GM21381 (cell line): ENCODE measurements around the gene FAM53B.

Experiments used
- ATAC-seq: cut with Tn5 transposase; IDR thresholded peaks from one replicate; pipeline ENCODE4 v1.9.1; 2021; ENCODE audit warnings: mild to moderate bottlenecking, moderate library complexity; ENCODE audit not compliant: unreplicated experiment

FAM53B gene

DNA sequence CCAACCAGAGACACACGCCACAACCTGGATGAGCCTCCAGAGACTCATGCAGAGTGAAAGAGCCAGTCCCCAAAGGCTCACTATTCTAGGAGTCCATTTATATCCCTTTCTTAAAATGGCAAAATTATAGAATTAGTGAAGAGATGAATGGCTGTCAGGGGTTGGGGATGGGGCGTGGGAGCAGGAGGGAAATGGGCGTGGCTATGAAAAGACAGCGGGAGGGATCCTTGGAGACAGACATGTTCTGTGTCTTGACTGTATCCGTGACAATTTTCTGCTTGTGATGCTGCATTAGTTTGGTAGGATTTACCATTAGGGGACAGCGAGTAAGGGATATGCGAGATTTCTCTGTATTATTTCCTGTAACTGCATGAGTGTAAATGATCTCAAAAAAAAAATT is 33.0 kb downstream of the FAM53B start:
- ATAC-seq: no peak

DNA sequence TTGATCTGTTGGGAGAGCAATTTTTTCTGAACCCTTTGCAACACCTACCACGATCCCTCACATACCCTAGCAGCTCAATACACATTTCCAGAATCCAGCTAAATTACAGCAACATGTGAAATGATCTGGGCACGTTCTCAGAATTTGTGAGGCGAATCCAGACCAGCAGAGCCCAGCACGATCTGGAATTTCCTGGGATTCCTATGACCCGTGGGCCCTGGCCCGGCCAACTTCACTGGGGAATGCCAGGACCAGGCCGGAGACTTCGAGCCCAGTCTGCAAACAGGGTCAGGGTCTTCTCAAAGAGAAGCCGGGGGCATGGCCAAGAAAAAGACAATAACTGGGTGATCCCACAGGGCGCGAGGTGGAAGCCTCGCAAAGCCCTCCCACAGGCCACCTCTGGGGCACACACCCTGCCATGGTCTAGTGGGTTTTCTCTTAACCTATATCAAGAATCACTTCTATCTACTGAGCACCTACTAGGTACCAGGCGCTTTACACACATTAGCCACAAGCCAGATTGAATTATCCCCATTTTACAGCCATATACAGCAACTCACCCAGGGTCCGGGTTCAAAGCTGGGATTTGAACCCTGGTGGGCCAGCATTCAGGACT is 33.8 kb downstream of the FAM53B start:
- ATAC-seq: no peak

DNA sequence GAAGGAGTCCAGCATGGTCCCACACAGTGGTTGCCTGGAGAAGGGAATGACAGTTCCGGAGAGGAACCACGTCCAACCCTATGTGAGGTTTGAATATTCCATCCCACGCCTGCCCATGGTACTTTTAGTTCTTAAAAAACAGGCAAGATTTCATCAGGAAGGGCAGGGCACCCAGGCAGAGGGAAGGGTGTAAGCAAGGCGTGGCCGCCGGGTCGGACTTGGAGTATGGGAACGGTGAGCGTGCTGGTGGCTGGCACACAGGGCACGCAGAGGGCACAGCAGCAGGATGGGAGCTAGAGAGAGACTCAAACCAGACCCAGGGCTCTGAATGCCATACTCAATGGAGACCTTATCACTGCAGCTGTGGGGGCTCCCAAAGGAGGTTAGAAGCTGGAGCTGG is 34.3 kb downstream of the FAM53B start:
- no peak for ATAC-seq

DNA sequence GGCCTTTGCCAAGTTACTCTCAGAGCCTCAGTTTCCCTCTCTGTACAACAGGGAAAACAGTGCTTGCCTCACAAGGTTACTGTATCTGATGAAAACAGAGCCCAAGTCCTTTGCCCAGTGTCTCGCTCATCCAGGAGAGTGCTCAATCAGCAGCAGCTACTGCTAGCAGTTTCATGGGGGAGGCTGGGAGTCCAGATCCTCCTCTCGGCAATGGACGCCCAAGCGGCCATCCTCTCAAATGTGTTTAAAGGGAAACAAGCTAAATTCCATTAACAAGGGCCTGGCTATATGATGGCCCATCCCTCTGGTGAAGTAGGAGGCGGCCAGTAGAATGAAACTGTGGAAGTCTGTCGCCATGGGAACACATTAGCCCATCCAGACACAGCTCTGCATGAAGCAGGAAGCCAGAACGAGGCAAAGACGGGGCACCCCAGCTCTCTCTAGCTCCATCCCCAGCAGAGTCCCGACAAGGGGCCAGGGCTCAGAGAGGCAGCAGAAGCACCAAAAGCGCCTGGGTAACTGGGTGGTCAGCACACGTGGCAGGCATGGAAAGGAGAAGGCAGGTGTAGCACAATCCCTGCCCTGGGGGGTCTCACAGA is 35.2 kb downstream of the FAM53B start:
- no peak for ATAC-seq

DNA sequence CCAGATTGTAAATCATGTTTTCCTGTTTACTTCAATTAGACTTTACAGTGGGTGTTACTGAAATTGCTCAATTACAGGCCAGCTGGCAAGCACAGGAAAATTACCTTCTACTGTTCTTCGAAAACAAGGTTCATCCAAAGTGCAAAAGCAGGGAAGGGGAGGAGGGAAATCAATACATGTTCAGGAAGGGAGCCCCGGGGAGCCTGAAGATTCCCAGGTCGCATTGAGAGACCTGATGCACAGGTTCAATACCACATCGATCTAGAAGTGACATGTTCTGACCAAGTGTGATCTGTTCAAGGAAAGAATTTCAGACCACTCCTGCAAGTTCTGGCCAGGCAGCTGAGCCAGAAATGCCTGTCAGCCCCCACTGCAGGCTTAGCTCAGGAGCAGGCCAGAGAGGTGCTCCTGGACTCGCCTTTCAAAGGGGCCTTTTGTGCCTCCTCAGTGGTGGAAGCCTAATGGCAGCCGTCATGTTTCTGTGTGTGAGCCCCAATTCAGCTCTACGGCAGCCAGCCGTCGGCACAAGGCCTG is 35.9 kb downstream of the FAM53B start:
- no peak for ATAC-seq

DNA sequence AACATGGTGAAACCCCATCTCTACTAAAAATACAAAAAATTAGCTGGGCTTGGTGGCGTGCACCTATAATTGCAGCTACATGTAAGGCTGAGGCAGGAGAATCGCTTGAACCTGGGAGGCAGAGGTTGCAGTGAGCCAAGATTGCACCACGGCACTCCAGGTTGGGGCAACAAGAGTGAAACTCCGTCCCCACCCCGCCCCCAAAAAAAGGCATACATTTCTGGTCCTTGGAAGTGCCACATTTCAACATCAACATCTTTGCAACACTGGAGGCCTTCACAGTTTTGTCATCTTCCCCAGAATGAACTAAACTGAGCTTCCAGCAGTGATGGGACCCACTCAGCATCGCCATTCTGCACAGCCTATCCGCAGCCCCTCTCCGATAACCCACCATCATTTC is 36.6 kb downstream of the FAM53B start:
- ATAC-seq: no peak

DNA sequence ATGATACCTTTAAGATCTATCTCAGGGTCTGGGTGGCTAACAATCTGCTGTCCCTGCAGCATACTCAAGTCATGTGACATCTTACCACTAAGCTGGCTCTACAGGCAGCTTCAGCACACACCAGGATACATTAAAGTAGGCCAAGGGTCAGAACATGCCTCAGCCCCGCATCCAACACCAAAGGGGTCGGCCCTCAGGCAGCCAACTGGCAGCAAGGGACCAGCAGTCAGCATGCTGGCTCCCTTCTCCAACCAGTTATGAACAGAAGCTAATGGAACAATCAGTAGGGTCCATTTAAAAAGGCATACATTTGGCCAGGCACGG is 37.1 kb downstream of the FAM53B start:
- no peak for ATAC-seq

DNA sequence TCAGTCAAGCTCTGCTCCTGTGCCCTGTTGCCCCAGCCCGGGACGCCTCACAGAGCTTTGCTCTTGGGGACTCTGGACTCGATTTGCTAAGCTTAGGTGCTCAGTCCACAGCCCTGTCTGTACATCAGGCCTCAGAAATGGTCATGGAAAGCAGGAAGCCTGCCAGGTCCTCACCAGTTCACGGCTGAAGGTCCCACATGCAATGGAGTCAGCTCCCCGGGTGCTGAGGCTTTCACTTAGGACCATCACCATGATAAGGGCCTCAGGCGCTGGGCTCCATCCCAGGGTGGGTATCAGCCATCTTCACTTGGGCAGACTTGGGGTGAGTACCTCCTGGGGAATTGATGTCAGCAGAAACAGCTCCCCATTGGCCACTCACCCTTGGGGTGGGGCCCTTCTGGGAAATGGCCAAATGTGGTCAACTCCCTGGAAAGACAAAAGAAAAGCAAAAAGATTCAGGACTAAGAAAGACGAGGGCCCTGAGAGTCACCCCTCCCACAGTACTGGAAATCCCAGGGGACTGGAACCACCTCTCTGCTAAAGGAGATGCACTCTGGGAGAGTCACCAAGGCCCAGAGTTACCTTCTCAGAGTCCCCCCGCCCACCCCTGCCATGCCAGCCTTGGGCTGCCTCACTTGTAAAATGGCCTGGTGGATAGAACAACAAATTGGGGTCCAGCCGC is 37.6 kb downstream of the FAM53B start:
- no peak for ATAC-seq

DNA sequence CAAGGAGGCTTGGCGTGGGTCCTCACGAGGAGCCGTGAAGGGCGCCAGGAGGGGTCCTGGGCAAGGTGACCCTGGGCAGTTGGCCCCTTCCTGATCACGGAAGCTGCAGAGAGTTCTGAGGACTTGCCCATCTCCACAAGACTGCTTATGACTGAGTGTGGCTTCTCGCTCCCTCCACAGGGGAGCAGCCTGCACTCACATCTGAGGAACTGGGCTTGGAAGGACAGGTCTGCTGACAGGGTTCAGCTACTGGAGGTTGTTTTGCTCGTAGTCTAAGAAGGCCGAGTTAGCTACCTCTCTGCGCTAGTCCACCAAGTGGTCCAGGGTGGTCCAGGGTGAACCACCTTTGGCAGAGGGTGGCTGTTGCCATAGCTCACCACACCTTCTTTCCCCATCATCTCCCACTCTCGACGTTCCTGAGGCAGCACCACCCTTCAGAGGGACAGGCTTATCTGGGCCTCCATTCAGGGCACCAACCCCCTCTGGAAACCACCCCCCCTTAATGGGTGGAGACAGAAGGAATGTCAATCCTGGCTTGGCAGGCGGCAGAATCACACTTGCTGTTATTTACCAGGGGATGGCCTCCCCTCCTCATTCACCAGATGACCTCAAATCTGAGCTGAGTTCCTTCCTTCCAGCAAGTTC is 38.2 kb downstream of the FAM53B start:
- no peak for ATAC-seq

DNA sequence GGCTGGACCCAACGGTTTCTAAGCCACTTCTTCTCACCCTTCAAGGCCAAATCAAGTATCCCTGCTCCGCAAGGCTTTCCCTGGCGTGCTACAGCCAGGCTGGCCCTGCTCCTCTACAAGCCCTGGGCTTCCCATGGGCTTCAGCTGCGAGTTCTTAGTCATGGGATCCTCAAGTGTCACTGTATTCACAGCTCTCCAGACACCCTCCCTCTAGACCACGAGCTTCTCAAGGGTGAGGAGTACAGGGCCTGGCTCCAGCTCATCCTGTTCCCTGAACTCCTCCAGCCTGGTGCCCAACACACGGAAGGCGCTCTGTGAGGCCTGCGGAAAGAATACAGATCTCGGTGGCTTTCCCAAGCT is 38.8 kb downstream of the FAM53B start:
- ATAC-seq: no peak

DNA sequence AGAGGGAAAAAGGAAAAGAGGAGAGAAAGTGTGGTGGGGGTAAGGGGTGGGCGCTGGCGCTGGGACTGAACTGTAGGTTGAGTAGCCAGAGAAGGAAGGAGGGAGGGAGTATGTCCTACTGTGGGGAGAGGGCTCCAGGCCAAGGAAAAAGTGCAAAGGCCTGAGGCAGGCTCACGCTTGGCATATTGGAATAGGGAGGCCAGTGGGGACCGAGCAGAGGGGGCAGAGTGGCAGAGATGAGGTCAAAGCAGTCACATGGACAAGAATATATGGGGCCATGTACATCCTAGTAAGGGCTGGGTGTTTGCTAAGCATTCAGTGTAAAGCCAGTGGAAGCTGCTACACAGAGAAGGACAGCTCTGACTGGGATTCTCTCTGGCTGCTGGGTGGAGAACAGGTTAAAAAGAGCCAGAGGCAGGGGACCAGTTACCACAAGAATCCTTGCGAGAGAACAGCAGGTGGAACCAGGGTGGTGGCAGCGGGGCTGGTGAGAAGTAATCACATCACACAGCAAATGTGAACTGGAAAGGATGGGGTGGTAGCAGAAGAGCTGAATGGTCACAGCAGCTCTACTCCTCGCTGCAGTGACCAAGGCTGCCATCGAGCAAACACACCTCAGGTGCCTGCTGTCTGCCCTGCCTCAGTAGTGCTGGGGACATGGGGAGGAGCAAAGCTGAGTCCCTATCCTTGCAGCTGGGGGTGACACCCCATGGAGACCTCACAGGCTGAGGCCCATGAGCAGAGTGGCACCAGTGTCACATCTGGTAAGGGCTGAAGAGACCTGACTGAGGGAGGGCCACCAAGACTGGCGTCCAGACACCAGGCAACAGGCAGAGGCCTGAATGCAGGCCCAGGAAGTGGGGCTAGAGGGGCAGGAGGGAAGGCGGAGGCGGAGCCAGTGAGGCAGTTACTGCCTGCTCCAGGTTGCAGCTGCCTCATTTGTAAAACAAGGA is 39.5 kb downstream of the FAM53B start:
- ATAC-seq: no peak

DNA sequence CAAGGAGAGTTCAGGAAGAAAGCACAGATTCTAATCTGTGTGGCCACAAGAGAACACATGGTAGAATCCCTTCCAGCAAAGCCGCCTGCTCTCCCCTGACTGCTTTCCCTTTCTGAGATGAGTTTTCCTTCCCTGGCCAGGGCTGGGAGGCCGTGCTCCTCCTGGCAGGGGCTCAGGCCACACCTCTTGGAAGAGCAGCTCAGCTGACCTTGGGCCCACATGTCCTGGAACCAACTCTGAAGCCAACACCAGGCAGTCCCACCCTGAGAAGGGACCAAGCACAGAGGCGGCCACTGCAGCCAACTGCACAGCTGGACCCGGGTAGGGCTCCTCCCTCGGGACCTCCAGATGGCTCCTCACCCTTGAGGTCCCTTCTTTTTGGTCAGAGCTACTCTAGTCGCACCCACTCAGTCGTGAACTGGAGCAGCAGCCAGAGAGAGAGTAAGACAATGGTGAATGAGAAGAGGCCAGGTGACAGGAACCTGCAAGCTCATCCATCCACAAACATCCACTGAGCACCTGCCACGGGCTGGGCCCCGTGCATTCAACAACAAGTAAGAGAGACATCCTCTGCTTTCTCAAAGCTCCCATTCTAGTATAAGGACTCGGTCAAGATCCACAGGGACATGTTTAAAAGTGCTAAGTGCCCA is 40.3 kb downstream of the FAM53B start:
- no peak for ATAC-seq

DNA sequence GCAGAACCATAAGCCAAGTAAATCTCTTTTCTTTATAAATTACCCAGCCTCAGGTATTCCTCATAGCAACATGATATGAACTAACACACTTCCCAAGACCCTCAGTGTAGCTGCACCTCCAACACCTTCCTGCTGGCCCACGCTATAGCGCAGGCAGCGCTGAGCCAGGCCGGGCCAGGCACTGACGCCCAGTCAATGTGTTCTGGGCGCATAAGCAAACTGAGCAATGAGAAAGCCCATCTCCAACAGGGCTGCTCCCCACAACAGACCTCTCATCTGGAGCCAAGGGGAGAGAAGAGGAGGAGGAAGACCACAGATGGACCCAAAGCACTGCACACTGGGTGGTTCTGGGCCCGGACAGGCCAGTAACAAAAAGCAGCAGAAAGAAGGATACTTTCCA is 40.8 kb downstream of the FAM53B start:
- ATAC-seq: no peak

DNA sequence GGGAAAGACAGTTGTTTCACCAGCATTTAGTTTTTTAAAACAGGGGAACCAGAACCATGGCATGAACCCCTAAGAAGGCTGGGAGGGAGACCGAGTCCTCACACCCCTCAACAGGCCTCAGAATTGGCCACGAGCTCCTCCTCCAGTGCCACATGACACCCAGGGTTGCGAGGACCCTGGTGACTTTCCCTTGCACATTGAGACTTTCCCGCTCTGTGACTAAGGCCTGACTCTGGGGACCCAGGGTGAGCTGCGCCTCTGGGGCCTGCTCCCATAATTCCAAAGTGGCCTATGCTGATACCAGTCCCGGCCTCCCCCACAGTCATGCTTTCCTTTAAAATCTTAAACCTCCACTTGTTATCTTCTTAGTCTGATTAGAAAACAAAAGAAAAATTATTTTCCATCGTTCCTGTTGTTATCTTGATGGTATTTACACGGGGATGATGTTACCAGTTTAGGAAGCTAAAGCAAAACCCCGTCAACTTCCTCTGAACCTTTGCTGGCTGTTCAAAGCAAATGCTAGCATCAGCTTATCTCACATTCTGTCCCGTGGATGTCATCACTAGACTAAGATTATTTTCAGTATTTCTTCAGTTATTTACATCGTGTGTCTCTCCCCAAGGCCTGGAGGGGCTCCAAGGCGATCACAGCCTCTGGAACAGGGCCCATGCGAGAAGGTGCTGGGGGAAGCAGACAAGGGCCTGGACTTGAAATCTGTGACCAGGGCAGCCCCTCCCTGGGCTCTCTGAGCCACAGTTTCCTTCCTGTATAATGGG is 42.1 kb downstream of the FAM53B start:
- no peak for ATAC-seq

DNA sequence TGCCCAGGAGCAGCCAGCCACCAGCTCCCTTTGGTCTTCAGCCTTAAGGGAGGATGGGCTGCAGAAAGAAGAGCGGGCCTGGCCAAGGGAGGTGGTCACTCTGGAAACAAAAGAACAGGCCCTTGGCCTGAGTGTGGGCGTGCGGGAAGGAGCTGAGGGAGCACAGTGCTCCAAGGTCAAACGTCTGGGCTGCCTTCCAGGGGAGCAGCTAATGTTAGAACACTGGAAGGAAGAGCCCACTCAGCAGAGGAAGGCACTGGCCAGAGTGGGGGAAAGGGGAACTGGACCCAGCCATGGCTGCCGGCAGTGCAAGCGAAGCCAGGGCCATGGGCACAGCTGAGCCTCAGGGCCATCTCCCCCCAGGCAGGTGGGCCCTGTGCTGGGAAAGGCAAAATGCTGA is 42.7 kb downstream of the FAM53B start:
- ATAC-seq: no peak

DNA sequence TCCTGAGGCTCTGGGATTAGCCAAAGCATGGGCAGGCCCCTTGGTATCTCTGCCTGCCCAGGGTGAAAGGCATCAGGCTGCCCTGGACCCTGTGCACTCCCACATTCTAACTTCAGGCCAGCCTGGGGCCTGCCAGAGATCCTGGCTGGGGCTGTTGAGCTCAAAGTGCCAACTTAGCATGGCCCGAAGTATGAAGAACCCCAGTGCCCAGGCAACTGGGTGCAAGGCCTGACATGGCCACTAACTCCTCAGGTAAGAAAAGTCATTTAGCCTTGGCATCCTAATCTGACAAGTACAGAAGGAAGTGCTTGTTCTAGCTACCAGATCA is 43.2 kb downstream of the FAM53B start:
- ATAC-seq: no peak

DNA sequence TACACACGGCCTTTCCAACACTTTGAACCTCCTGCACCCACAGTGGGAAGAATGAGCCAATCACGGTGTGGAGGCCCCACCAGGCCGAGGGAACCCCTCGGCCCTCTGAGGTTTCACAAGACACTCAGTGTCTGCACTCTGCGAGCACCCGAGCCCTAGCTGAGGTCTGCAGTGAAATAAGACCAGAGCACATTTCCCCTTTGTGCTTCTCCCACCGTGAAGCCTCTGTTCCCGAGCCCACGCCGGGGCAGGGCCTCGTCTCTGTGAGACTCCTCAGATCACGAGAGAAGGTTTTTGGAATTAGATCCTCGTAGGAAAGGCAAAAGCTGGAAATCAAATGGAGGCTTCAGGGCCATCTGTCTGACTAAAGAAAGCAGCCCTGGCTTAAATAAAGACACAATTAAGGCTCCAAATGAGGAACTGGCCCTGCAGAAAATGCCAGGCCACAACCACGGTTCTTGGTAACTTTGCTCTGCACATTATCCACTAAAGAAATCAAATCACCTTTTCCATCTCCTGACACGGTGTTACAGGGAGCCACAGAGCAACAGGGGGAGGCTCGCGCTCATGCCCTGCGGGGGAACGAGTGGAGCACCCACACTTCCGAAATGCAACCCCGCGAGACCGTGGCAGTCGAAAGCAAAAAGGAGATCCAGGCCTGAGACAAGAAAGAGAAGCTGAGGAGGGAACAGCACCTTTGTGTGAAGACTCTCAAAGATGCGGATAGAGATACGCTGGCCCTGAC is 43.7 kb downstream of the FAM53B start:
- ATAC-seq: no peak

DNA sequence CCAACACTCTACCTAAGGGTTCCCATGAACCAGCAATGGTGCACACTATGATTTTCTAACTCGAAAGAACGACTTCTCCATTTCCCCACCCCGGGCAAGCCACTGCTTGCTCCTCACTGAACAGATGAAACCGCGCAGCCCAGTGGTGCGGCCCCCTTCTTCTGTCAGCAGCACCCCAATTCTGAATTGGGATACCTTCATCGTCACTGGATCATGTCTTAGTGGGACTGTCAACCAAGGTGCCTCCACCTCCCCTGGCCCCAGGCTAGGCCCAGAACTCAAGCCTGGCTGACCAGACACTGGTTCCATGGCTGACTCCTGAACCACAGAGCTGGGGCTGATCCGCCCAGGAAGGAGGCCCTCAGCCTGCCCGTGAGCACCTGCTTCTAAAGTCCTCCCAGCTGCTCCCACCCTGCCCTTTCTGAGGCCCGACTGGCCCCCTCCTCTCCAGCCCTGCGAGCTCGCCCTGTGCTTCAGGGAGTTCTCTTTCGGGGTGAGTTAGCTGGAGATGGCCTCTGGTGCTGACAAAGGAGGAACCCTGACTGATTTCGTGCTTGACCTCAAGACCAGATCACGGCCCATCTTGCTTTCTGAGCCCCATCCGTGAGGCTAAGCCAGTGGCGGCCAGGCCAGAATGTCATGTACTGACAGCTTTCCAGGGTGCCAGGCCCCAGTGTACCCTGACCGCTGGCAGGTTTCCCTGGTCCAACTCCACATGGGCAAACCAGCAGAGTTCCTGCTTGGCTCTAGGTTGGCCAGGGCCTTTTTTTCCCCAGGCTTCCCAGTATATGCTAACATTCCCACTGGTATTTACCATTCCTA is 44.5 kb downstream of the FAM53B start:
- no peak for ATAC-seq
